GM12875 (cell line): Measurements from ENCODE around the gene CDH15.

ENCODE experiments used
- H3K4me3 ChIP-seq: one replicate; pipeline ENCODE4 v1.5.1; 2011; ENCODE audit warnings: low read depth, low read length, control low read depth
- TF ChIP-seq, protein P1 (sequence below): IDR thresholded peaks from 2 replicates; pipeline ENCODE4 v1.5.1; 2011; ENCODE audit warnings: low read depth, mild to moderate bottlenecking, control low read depth, inconsistent platforms, low read length, moderate library complexity, borderline replicate concordance; ENCODE audit not compliant: insufficient read depth

CDH15 gene

DNA sequence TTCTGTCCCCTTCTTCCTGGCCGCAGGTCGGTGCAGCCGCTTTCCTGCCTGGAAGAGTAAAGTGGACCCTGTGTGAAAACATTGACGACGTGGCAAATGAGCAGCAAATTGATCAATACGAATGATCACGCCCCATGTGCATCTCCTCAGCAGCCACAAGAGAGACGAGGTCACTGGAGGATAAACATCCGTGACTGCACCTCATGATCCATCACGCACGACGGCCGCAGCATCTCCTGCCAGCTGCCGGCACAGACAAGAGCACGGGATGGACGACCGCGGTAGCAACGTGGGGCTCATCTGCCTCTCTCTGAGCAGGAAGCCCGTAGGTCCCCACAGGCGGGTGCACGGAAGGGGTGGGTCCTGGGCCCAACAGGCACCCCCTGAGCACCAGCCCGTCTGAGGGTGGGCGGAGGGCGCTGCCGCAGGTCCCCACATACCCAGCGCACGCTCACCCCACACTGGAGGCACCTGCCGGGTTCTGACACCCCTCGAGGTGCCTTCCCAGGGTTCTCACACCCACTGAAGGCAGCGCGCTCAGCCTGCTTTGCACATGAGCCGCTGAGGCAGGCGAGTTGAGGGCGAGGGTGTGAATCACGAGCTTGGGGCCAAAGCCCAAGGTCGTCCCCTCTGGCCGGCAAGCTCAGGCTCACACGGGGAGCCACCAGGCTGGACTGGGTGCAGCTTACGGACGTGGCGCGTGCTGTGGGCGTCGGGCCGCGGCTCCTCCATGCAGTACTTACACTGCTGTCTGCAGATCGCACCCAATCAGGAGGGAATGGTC, 12.3 kb upstream of the CDH15 start:
- TF ChIP-seq, protein P1, sequence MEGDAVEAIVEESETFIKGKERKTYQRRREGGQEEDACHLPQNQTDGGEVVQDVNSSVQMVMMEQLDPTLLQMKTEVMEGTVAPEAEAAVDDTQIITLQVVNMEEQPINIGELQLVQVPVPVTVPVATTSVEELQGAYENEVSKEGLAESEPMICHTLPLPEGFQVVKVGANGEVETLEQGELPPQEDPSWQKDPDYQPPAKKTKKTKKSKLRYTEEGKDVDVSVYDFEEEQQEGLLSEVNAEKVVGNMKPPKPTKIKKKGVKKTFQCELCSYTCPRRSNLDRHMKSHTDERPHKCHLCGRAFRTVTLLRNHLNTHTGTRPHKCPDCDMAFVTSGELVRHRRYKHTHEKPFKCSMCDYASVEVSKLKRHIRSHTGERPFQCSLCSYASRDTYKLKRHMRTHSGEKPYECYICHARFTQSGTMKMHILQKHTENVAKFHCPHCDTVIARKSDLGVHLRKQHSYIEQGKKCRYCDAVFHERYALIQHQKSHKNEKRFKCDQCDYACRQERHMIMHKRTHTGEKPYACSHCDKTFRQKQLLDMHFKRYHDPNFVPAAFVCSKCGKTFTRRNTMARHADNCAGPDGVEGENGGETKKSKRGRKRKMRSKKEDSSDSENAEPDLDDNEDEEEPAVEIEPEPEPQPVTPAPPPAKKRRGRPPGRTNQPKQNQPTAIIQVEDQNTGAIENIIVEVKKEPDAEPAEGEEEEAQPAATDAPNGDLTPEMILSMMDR, result no peak
- H3K4me3 ChIP-seq, result no peak overlapping the region

DNA sequence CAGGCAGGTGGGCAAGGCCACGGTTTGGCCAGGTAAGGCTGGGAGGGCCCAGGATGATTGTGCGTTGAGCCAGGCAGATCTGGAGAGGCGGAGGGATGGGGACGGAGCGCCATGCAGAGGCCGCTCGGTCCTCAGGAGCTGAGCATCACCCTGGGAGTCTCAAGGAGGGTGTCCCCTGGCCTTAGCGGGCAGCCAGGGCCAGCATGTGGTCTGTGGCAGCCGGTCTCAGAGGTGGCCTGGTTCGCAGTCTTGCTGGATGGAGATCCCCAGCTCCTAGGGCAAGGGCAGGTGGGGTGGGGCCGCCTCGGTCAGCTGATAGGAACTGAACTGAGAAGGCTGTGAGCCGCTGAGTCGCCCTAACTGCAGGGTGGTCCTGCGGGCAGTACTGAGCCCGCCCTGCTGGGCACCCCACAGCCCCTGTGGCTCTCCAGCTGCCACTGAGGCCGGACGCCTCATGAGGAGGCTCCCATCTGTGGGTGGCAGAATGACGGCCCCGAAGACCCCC, 11.6 kb upstream of the CDH15 start:
- TF ChIP-seq, protein P1, result no peak
- no peak overlapping the region for H3K4me3 ChIP-seq

DNA sequence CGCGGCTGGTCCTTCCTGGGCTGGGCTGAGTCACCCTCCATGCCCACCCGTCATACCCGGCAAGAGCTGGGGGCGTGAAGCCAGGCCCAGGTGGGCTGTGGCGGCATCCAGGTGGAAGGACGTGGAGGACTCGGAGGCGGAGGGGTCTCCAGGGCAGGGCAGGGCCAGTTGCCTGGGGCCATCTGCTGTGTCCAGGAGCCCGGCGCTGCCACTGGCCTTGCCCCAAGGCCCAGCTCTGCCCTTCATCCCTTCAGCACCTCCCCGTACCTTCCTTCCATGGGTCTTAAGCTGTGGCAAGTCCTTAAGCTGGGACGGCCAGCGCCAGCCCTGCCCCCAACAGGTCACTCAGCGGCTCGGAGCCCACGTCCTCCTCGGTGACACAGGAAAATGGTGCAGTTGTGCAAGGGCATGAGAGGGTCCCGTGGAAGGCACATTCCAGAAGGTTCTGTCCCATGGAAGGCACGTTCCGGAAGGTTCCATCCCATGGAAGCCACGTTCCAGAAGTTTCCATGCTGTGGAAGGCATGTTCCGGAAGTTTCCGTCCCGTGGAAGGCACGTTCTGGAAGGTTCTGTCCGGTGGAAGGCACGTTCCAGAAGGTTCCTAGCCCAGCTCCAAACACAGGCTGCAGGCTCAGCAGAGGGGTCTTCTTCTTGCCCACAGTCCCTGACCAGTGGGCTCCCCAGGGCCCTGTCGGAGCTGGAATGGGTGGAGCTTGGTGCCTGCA, 10.4 kb upstream of the CDH15 start:
- H3K4me3 ChIP-seq, result no peak overlapping the region
- TF ChIP-seq, protein P1, result no peak

DNA sequence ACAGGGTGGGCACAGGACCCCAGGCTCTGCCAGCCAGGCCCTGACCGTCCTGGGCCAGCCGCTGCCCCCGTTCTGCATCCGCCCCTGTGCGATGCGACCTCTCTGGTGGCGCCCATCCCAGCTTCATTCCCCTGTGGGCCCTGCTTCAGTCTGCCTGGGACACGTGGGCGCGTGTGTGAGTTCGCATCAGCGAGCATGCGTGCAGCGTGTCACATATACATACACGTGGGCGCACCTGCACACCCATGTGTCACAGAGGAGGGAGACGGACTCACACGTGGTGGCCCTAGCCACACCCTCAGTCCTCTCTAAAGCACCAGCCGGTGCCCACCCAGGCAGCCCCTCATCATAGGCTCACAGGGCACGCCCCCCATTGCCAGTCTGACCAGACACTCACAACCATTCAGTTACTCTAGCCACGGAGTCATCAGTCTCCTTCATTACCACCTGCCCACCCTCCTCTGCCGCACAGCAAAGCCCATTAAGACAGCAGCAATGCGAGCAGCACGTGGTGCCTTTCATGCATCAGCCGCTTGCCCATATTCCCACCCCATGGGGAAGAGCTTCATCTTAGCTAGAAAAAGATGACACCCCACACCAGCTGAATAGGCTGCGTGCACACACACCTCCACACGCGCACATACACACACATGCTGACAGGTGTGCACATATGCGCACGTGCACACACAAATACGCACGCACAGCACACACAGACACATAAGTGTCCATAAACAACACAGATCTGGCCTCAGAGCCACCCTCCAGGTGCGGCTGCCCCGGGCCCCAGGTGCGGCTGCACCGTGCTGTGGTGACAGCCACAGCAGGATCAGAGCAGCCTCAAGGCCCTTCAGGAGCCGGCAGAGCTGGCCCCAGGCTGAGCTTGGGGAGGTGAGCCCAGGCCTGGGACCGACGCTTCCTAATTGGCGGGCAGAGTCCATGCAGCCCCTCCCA, 9.5 kb upstream of the CDH15 start:
- no peak overlapping the region for H3K4me3 ChIP-seq
- TF ChIP-seq, protein P1, result no peak

DNA sequence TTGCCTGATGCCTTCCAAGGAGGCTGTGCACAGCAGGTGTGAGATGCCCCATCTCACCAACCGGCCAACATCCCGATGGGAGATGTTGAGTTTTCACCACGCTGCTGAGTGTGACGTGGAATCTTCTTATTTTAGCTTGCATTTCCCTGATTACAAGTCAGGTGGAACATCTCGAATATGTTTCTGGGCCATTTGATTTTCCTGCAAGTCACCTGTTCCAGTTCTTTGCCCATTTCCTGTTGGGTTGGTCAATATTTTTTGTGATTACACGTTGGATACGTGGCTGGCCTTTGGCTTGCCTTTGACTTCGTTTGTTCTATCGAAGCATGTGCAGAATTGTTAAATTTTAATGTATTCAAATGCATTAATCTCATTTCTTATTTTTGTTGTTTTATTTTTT, 8.3 kb upstream of the CDH15 start:
- no peak overlapping the region for H3K4me3 ChIP-seq
- TF ChIP-seq, protein P1, result no peak

DNA sequence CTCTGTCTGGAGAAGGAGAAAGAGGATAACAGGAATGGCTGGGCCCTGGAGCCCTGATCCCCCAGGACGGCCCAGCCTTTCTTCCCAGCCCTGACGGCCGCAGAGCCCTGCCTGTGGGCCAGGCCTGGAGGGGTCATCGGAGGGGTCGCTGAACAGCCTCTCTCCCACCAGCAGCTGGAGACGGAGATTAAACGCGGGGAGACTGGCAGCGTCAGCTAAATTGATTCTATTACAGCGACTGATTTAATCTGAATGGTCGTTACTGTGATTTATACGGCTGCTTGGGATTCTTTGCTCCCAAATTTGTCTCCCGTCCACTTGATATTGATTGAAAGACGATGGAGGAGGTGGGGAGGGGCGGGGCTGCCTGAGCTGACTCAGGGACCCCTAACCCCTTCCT, 7.1 kb upstream of the CDH15 start:
- H3K4me3 ChIP-seq, result no peak overlapping the region
- TF ChIP-seq, protein P1, result no peak
